ENCODE results near the gene NCAM2. TPM values are rescaled to one million over a fixed set of nuclear protein-coding genes. Genes with fewer than 3 reads are reported as not detected.

The NCAM2 gene
- total RNA-seq, 1 donor from 2014 or later = 16.3 TPM

GRCh38 chr21:21246007-21246406 is 247.8 kb downstream of the NCAM2 start:
- H3K9me3 Mint-ChIP-seq (ENCODE audit: low read depth) = no peaks in the 10 kb centered on the region
- peaks cover 6% of the 10 kb centered on the region for H3K4me1 Mint-ChIP-seq (ENCODE audit: low read depth)
- no peaks in the 10 kb centered on the region for H3K27me3 Mint-ChIP-seq (ENCODE audit: low read depth)
- no peak overlapping the region for H3K27ac Mint-ChIP-seq (ENCODE audit: unreplicated experiment)
- DNase-seq (ENCODE audit: low spot score) = no peak
- TF ChIP-seq CTCF (IDR thresholded peaks at IDR 0.05) = no peak
- no peak overlapping the region for H3K4me3 Mint-ChIP-seq (ENCODE audit: unreplicated experiment)
- no peaks in the 10 kb centered on the region for H3K36me3 Mint-ChIP-seq (ENCODE audit: low read depth)

GRCh38 chr21:21247424-21247823 is 249.2 kb downstream of the NCAM2 start:
- no peak for TF ChIP-seq CTCF (IDR thresholded peaks at IDR 0.05)
- no peak overlapping the region for H3K27ac Mint-ChIP-seq (ENCODE audit: unreplicated experiment)
- no peaks in the 10 kb centered on the region for H3K9me3 Mint-ChIP-seq (ENCODE audit: low read depth)
- H3K4me3 Mint-ChIP-seq (ENCODE audit: unreplicated experiment) = no peak overlapping the region
- peaks cover 6% of the 10 kb centered on the region for H3K4me1 Mint-ChIP-seq (ENCODE audit: low read depth)
- H3K27me3 Mint-ChIP-seq (ENCODE audit: low read depth) = no peaks in the 10 kb centered on the region
- DNase-seq (ENCODE audit: low spot score) = no peak
- no peaks in the 10 kb centered on the region for H3K36me3 Mint-ChIP-seq (ENCODE audit: low read depth)

DNA sequence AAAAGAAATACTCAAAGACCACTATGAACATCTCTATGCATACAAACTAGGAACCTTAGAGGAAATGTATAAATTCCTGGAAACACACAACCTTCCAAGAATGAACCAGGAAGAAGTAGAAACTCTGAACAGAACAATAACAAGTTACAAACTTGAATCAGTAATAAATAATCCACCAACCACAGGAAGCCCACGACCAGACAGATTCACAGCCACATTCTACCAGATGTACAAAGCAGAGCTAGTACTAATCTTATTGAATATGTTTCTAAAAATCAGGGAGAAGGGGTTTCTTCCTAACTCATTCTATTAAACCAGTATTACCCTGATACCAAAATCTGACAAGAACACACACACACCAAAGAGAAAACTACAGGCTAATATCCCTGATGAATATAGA is 263.8 kb downstream of the NCAM2 start:
- H3K36me3 Mint-ChIP-seq (ENCODE audit: low read depth) = peaks cover 3% of the 10 kb centered on the region
- H3K4me3 Mint-ChIP-seq (ENCODE audit: unreplicated experiment) = no peak overlapping the region
- no peak overlapping the region for H3K27ac Mint-ChIP-seq (ENCODE audit: unreplicated experiment)
- peaks cover 16% of the 10 kb centered on the region for H3K9me3 Mint-ChIP-seq (ENCODE audit: low read depth)
- DNase-seq (ENCODE audit: low spot score) = no peak
- H3K27me3 Mint-ChIP-seq (ENCODE audit: low read depth) = no peaks in the 10 kb centered on the region
- no peak for TF ChIP-seq CTCF (IDR thresholded peaks at IDR 0.05)
- no peaks in the 10 kb centered on the region for H3K4me1 Mint-ChIP-seq (ENCODE audit: low read depth)

GRCh38 chr21:21268061-21268471 is 269.9 kb downstream of the NCAM2 start:
- Mint-ChIP-seq H3K27me3 (ENCODE audit: low read depth) (no peaks in the 10 kb centered on the region), H3K4me1 (ENCODE audit: low read depth) (peaks cover 7% of the 10 kb centered on the region), H3K9me3 (ENCODE audit: low read depth) (no peaks in the 10 kb centered on the region), H3K27ac (ENCODE audit: unreplicated experiment) (no peak overlapping the region), H3K4me3 (ENCODE audit: unreplicated experiment) (no peak overlapping the region), H3K36me3 (ENCODE audit: low read depth) (no peaks in the 10 kb centered on the region)
- TF ChIP-seq CTCF (IDR thresholded peaks at IDR 0.05) = no peak
- no peak for DNase-seq (ENCODE audit: low spot score)

- H3K36me3 Mint-ChIP-seq (ENCODE audit: low read depth) = no peaks in the 10 kb centered on the region
- H3K4me3 Mint-ChIP-seq (ENCODE audit: unreplicated experiment) = no peak overlapping the region
- no peak for DNase-seq (ENCODE audit: low spot score)
- no peak for TF ChIP-seq CTCF (IDR thresholded peaks at IDR 0.05)
- H3K9me3 Mint-ChIP-seq (ENCODE audit: low read depth) = no peaks in the 10 kb centered on the region
- no peaks in the 10 kb centered on the region for H3K27me3 Mint-ChIP-seq (ENCODE audit: low read depth)
- no peak overlapping the region for H3K27ac Mint-ChIP-seq (ENCODE audit: unreplicated experiment)
- peaks cover 7% of the 10 kb centered on the region for H3K4me1 Mint-ChIP-seq (ENCODE audit: low read depth)
Measured at GRCh38 chr21:21268885-21269284, 270.7 kb downstream of the NCAM2 start.

All from chondrocyte (in vitro differentiated cells).